ENCODE results near the gene PPP1R14B. TPM values are rescaled to one million over a fixed set of nuclear protein-coding genes. Genes with fewer than 3 reads are reported as not detected.

PPP1R14B gene
- total and polyA plus RNA-seq, 2 of the 13 experiments (the other 11 are each of a cell fraction or from before 2014, with no cell fraction given), result 110 to 148 TPM

DNA sequence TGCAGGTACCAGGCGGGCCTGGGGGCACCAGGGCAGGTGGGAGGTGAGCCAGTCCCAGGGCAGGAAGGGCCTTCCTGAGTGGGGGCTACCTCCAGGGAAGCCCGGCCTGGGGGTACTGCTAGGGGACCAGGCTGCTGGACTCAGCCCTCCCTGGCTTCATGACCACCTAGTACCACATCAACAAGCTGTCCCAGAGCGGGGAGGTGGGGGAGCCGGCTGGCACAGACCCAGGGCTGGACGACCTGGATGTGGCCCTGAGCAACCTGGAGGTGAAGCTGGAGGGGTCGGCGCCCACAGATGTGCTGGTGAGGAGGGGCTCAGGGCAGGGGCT lies 27.4 kb downstream of the PPP1R14B start:
- no peak for FAIRE-seq
- no TSS peak for BruUV-seq (replicated peaks)
- Histone ChIP-seq H3K79me2 (ENCODE audit: insufficient read depth, low read length) (no peaks in the 10 kb centered on the region), H3K36me3 (replicated peaks in 1 of 2; ENCODE audit: control insufficient read depth in 1 of 2, insufficient read depth in 2 of 2, low read length in 2 of 2) (peaks cover 0 to 3% of the 10 kb centered on the region in 2 experiments; a peak in 2 of 5 replicates), H3K4me3 (replicated peaks in 1 of 3; ENCODE audit: insufficient read depth in 1 of 3, low read depth in 2 of 3, low read length in 3 of 3) (no peak overlapping the region), H3K9ac (ENCODE audit: insufficient read depth, low read depth, low read length) (no peak overlapping the region), H3K27me3 (ENCODE audit: control insufficient read depth in 1 of 2, insufficient read depth in 2 of 2, low read length in 2 of 2) (no peaks in the 10 kb centered on the region), H2AFZ (ENCODE audit: low read length) (no peak overlapping the region), H4K20me1 (ENCODE audit: insufficient read depth, low read length) (no peaks in the 10 kb centered on the region), H3K27ac (ENCODE audit: extremely low read length, insufficient read depth, low read length) (no peak overlapping the region), H3K9me3 (ENCODE audit: low read length) (no peaks in the 10 kb centered on the region), H3K4me1 (ENCODE audit: insufficient read depth, low read length) (peaks cover 33% of the 10 kb centered on the region), H3K4me2 (ENCODE audit: low read depth, low read length) (no peak overlapping the region)
- in situ Hi-C loops (cut with HindIII; ENCODE audit: extremely low pct_ligation_motif_present, low pct_unique_long_range_greater_than_20kb), result no loop called here
- intact Hi-C loops (cut with micrococcal nuclease; ENCODE audit: unreplicated experiment), result no loop called here
- ATAC-seq, result peak; percentile 26
- DNase-seq (ENCODE audit: low spot score), result no peak
- 90% methylated on average over 2 of the region's 7 CpGs for WGBS (ENCODE audit: low lambda C conversion rate)
- POLR2A ChIA-PET, result no interaction called here
- TF ChIP-seq ZNF615 (CRISPR knock-in tag; IDR thresholded peaks at IDR 0.05; ENCODE audit: borderline replicate concordance), result no peak
- peak; percentile 47 for TF ChIP-seq AGO2 (optimal IDR thresholded peaks at IDR 0.05; ENCODE audit: low read depth, low read length)
- CTCF ChIA-PET (ENCODE audit: low intra/inter-chr PET ratio, low total read pairs), result no interaction called here

- POLR2A ChIA-PET, result interaction anchor here (0.8 to 1.3 kb wide), 2 partner anchors 8 to 33 kb away, joined by 3 read pairs; partner anchors contain the start of genes NUDT22 and STIP1
- H3K9ac ChIP-seq (ENCODE audit: insufficient read depth, low read depth, low read length), result no peak overlapping the region
- H4K20me1 ChIP-seq (ENCODE audit: insufficient read depth, low read length), result no peaks in the 10 kb centered on the region
- no peaks in the 10 kb centered on the region for H3K79me2 ChIP-seq (ENCODE audit: insufficient read depth, low read length)
- in situ Hi-C loops (cut with HindIII; ENCODE audit: extremely low pct_ligation_motif_present, low pct_unique_long_range_greater_than_20kb) (no loop called here), intact Hi-C loops (cut with micrococcal nuclease; ENCODE audit: unreplicated experiment) (no loop called here)
- FAIRE-seq, result no peak
- H3K4me2 ChIP-seq (ENCODE audit: low read depth, low read length), result peak overlapping the region; percentile 50; the same call in 1 of the 2 replicates
- H2AFZ ChIP-seq (ENCODE audit: low read length), result no peak overlapping the region
- ATAC-seq, result peak; percentile 78
- H3K27ac ChIP-seq (ENCODE audit: extremely low read length, insufficient read depth, low read length), result no peak overlapping the region
- no peak for DNase-seq (ENCODE audit: low spot score)
- H3K4me3 ChIP-seq (replicated peaks in 1 of 3; ENCODE audit: insufficient read depth in 1 of 3, low read depth in 2 of 3, low read length in 3 of 3), result no peak overlapping the region
- no peaks in the 10 kb centered on the region for H3K9me3 ChIP-seq (ENCODE audit: low read length)
- BruUV-seq (replicated peaks), result no TSS peak
- WGBS (ENCODE audit: low lambda C conversion rate), result 27% methylated on average over 5 of the region's 11 CpGs
- H3K27me3 ChIP-seq (ENCODE audit: control insufficient read depth in 1 of 2, insufficient read depth in 2 of 2, low read length in 2 of 2), result no peaks in the 10 kb centered on the region
- H3K36me3 ChIP-seq (replicated peaks in 1 of 2; ENCODE audit: control insufficient read depth in 1 of 2, insufficient read depth in 2 of 2, low read length in 2 of 2), result no peaks in the 10 kb centered on the region
- H3K4me1 ChIP-seq (ENCODE audit: insufficient read depth, low read length), result peaks cover 32% of the 10 kb centered on the region
- CTCF ChIA-PET (ENCODE audit: low intra/inter-chr PET ratio, low total read pairs), result no interaction called here
- TF ChIP-seq RFX1 (IDR thresholded peaks at IDR 0.05), result no peak
- TF ChIP-seq ZNF558 (CRISPR knock-in tag; IDR thresholded peaks at IDR 0.05; ENCODE audit: borderline replicate concordance), result no peak
- no peak for TF ChIP-seq ERF (CRISPR knock-in tag; IDR thresholded peaks at IDR 0.05)
- no peak for TF ChIP-seq TGIF2 (CRISPR knock-in tag; IDR thresholded peaks at IDR 0.05)
- TF ChIP-seq TAF1 (CRISPR knock-in tag; IDR thresholded peaks at IDR 0.05), result no peak
- TF ChIP-seq CCDC6 (CRISPR knock-in tag; IDR thresholded peaks at IDR 0.05), result no peak
- TF ChIP-seq ARID2 (CRISPR knock-in tag; IDR thresholded peaks at IDR 0.05; ENCODE audit: borderline replicate concordance), result no peak
- TF ChIP-seq, protein P1, sequence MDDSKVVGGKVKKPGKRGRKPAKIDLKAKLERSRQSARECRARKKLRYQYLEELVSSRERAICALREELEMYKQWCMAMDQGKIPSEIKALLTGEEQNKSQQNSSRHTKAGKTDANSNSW (CRISPR knock-in tag; IDR thresholded peaks at IDR 0.05; ENCODE audit: borderline replicate concordance), result no peak
- TF ChIP-seq, protein P2, sequence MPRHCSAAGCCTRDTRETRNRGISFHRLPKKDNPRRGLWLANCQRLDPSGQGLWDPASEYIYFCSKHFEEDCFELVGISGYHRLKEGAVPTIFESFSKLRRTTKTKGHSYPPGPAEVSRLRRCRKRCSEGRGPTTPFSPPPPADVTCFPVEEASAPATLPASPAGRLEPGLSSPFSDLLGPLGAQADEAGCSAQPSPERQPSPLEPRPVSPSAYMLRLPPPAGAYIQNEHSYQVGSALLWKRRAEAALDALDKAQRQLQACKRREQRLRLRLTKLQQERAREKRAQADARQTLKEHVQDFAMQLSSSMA (CRISPR knock-in tag; IDR thresholded peaks at IDR 0.05), result no peak
- TF ChIP-seq JDP2 (CRISPR knock-in tag; IDR thresholded peaks at IDR 0.05; ENCODE audit: borderline replicate concordance), result no peak
- no peak for TF ChIP-seq NR2C2 (CRISPR knock-in tag; IDR thresholded peaks at IDR 0.05; ENCODE audit: borderline replicate concordance)
- no peak for TF ChIP-seq PRDM10 (CRISPR knock-in tag; IDR thresholded peaks at IDR 0.05; ENCODE audit: low read depth)
Observed at GRCh38 chr11:64218628-64219353, 28.0 kb downstream of the PPP1R14B start.

All from HepG2 (cell line).